DMS53 treated with DMSO at 0.1 percent for 48 hours (cell line): ENCODE data around the gene ACE.
A peak's percentile ranks its signal among the peaks of the same experiment; 100 is the strongest.

Experiments used
- DNase-seq: peaks from one replicate; lab custom pipeline; 2025; ENCODE audit not compliant: unreplicated experiment; lab: John Stamatoyannopoulos, UW

The ACE gene

DNA sequence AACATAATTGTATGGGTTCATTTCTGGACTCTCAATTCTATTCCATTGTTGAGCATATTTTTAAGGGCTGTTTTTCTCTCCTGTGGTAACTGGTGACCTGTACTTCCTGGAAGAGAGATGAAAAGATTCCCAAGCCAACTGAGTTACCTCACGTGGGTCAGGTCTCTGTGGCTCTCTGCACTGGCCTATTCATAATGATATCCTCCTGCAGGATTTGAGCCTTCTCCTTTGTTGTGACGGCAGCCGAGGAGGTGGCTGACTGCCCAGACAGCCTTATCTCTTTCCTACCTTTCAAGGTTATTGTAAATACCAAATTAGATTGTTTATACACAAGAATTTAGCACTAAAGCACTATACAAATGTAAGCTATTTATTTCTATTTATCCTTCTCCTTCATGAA is 2.7 kb upstream of the ACE start:
- DNase-seq = no peak

DNA sequence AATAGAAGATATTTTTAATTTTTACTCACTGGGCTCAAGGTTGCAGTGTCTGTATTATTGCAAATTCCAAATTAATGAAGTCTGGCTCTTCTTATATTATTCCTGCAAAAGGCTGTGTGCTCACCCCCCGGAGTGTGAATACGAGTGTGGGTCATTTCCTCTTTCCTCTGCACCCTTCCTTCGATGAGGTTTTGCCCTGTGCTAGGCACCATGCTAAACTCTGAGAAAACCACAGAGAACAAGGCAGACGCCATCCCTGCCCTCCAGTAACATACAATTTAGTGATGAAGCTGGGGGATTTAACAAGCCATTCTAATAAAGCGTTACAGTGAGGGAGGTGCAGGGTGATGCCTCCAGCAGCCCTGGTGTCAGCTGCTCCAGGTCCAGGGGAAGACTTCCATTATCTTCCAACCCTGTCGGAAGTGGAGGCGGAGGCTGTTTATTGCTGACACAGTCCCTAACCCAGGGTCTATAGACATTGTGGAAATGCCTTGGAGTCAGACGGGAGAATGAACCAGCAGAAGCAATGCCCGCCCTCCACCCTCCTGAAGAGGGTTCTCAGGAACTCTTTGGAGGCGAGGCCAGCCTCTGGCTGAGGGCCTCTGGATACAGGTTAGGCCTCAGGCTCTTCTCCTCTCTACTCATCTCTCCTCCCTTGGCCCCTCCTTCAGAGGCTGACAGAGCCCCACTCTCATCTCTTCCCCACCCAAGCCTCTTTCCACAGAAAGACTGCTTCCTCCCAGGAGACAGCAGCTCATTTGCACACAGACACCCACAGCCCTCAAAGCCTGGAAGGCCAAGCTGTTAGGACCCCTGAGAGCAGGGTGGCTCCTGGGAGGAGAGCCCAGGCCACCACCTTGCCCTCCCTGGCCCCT is 2.0 kb upstream of the ACE start:
- no peak for DNase-seq

DNA sequence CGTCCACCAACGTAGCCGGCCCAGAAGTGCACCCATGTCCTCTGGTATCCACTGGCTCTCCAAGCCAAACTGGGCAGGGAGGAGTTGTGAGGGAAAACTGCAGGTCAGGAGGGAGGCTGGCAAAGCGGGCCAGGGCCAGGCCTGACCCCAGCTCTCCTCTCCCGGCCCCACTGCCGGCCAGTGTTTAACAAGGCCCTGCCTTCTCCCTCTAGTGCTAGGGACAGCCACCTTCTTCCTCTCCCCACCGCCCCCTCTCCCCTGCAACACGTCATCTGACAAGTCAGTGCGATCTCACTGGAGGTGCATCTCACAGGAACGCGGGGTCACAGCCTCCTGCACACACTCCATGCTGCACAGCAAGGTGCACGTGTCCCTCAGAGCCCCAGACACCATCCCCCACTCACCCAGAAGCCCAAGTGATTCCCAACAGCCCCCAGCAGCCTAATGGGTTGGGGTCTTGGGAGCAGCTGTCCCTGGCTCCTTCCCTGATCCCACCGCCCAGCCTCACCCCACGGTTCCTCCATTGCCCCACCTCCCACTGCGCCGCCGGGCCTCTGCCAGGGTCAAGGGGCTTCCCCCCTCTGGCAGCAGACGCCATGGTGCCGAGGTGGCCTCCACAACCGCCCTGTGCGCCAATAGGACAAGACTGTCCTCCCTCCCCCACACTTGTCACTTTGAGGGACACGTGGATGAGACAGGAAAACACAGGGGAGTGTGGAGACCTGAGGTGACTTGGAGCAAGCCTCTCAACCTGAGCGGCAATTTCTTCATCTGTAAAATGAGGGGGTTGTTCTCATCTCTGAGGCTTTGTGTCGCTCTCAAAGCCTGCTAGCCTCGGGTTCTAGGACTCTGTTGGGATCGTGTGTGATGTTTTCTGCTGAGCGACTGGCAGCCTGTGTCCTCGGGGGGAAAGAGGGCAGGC is 1.1 kb upstream of the ACE start:
- DNase-seq = no peak

GRCh38 chr17:63476459-63476853 is 405 bp upstream of the ACE start:
- no peak for DNase-seq

GRCh38 chr17:63477480-63478440 is 899 bp downstream of the ACE start:
- peak; percentile 14 for DNase-seq

DNA sequence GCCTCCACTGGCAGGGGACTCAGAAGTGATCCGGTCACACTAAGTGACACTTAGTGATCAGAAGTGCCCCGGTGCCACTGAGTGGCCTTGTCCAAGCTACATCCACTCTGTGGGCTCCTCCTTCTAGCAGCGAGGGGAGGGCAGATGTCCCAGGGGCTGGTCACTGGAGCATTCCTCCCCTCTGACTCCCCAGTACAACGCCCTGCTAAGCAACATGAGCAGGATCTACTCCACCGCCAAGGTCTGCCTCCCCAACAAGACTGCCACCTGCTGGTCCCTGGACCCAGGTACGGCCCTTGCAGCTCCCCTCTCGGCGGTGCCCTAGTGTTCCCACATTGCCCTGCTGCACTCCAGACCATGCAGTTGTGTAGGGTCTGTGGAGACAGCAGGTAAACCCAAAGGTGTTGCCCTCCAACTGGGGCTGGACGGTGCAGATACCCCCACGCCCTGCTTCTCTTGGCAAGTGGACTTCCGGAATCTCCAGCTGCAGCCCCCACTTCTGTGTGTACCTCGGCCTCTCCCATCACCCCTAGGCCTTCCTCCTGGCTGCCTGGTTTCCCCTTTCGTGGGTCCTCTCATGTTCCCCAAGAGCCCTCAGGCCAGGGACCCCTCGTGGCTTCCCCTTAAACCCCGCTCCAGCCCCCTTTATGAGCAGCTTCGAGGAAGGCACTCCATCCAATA is 2.1 kb downstream of the ACE start:
- DNase-seq = no peak

DNA sequence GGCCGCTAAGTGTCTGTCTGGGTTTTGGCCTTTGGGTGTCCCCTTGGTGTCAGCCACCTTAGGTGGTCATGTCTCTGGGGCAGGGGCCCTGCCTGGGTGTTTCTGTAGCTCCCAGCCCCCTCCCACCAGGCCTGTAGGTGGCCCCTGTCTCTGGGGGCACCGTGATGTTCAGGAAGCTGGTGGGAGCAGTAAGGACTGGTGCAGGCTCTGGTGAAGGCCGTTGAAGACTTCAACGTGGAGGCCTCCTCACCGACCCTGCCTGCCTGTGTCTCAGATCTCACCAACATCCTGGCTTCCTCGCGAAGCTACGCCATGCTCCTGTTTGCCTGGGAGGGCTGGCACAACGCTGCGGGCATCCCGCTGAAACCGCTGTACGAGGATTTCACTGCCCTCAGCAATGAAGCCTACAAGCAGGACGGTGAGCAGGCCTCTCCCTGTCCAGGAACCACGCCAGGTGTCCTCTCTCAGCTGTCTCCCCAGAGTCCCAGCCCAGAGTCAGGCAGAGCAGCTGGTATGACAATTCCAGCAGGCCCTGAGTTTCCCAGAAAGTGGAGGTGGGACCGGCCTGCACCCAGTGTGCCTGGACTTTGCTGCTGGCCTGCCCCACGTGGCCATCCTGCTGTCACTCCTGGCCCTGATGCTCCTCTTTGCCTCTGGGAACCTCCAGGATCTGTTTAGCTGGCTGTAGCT is 2.8 kb downstream of the ACE start:
- peak; percentile 20 for DNase-seq

- no peak for DNase-seq
These were observed 3.4 kb downstream of the ACE start for GRCh38 chr17:63480192-63480784.

DNA sequence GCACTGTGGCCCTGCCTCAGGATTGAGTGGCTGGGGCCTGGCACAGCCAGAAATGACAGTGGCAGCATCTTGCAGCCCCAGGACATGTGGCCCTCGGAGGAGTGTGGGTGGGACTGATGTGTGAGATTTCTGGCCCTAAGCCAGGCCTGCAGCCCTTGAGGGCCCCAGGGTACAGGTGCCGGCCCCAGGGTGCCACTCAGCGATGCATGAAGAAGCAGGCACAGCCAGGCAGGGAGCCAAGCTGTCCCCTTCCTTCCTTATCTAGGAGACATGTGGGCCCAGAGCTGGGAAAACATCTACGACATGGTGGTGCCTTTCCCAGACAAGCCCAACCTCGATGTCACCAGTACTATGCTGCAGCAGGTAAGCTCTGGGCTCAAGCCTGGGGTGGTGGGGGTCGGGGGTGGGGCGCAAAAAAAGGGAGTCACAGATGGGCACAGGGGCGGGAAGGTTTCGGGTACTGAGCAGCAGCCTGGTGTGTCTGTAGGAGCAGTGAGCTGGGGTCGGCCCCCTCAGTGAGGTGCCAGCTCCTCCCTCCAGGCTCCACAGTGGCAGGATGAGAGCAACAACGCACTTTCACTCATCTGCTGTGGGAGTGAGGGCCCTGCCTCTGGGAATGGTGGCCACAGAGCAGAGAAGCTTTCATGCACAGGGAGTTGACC is 4.1 kb downstream of the ACE start:
- DNase-seq = peak; percentile 60

DNA sequence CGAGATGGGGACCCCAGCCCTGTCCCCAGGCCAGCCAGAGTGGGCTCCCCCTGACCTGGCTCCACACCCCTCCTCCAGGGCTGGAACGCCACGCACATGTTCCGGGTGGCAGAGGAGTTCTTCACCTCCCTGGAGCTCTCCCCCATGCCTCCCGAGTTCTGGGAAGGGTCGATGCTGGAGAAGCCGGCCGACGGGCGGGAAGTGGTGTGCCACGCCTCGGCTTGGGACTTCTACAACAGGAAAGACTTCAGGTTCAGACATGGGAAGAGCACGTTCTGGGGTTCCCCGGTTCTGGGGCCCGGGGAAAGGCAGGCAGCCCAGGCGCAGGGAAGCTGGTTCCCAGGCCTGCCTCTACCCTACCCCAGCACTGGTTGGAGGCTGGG is 4.6 kb downstream of the ACE start:
- DNase-seq = no peak

- DNase-seq = no peak
These were observed 5.6 kb downstream of the ACE start for GRCh38 chr17:63482509-63482908.

DNA sequence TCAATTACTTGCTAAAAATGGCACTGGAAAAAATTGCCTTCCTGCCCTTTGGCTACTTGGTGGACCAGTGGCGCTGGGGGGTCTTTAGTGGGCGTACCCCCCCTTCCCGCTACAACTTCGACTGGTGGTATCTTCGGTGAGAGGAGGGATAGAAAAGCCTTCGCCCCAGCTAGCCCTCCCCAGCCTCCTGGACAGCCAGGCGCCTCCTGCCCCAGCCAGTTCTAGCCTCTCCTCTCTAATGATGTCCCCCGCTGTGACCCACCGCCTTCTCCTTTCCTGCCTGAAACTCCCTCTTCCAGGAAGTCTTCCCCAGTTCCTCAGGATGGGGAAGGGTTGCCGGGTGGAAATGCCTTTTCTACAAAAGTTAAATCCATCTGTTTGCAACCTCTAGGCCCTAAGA is 6.2 kb downstream of the ACE start:
- no peak for DNase-seq

- DNase-seq = no peak
These were observed 7.1 kb downstream of the ACE start for GRCh38 chr17:63483655-63484575.

- no peak for DNase-seq
These were observed 9.6 kb downstream of the ACE start for GRCh38 chr17:63486317-63487013.

- no peak for DNase-seq
These were observed 10.1 kb downstream of the ACE start for GRCh38 chr17:63487014-63487339.

DNA sequence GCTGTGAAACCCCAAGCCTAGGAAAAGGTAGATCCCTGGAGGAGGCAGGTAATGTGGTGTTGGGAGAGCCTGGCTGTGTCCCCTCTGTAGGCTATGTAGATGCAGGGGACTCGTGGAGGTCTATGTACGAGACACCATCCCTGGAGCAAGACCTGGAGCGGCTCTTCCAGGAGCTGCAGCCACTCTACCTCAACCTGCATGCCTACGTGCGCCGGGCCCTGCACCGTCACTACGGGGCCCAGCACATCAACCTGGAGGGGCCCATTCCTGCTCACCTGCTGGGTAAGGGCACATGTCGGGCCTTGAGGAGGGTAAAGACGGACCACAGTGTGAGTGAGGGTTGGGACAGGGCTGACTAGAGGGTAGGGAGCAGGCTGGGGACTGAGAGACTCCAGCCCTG is 12.0 kb downstream of the ACE start:
- DNase-seq = no peak

- DNase-seq = no peak
These were observed 12.4 kb downstream of the ACE start for GRCh38 chr17:63489291-63489690.
